B cell (primary cell): ENCODE measurements around the gene LIG3. TPM values are rescaled to one million over a fixed set of nuclear protein-coding genes. Genes with fewer than 3 reads are reported as not detected.

Experiments used
- ATAC-seq: fragments of 200-7000 bp; cut with Tn5 transposase; one replicate; pipeline ENCODE4 v1.10.0; 2021; ENCODE audit warnings: low read depth, mild to moderate bottlenecking, moderate number of reproducible peaks, moderate library complexity
- CTCF ChIA-PET: fragments of 350-600 bp; sonication (Branson Sonifier 250); formaldehyde crosslinking; loops from one replicate; lab custom pipeline; 2021; ENCODE audit warnings: antibody characterized with exemption, inconsistent platforms; lab: Charles Lee
- POLR2A ChIA-PET: fragments of 350-600 bp; sonication (Branson Sonifier 250); formaldehyde crosslinking; loops from one replicate; lab custom pipeline; 2021; ENCODE audit warnings: antibody characterized with exemption; lab: Charles Lee
- DNase-seq: peaks from one replicate; pipeline ENCODE4 v3.0.0; 2013
- H2AFZ ChIP-seq: 2 replicates; pipeline ENCODE4 v1.6.1; 2012; ENCODE audit warnings: mild to moderate bottlenecking, low read depth, low read length; ENCODE audit not compliant: insufficient read depth, poor library complexity, severe bottlenecking
- H3K27ac ChIP-seq, 2 donors: 1 replicate in 1 of 2; 2 replicates in 1 of 2; pipeline ENCODE4 v1.5.1; 2012 to 2013; ENCODE audit warnings: low read length in 2 of 2, mild to moderate bottlenecking in 2 of 2, moderate library complexity in 1 of 2
- H3K27me3 ChIP-seq, 4 experiments: fragments of 200-600 bp in 1 of 4; sonication (generic) in 1 of 4; replicated peaks in 1 of 4; 1 replicate in 2 of 4; 2 replicates in 2 of 4; pipeline versions ENCODE4 v1.6.1 to v1.7.0; 2013 to 2016; ENCODE audit warnings: low read length in 3 of 4, mild to moderate bottlenecking in 2 of 4, mixed read lengths in 1 of 4, moderate library complexity in 1 of 4; ENCODE audit not compliant: insufficient read depth in 4 of 4, control insufficient read depth in 3 of 4; ENCODE audit errors: control extremely low read depth in 1 of 4
- H3K36me3 ChIP-seq, 2 experiments: replicated peaks in 1 of 2; 1 replicate in 1 of 2; 2 replicates in 1 of 2; pipeline versions ENCODE4 v1.6.1 to v1.7.1; 2013; ENCODE audit warnings: low read length in 1 of 2; ENCODE audit not compliant: insufficient read depth in 2 of 2, control insufficient read depth in 1 of 2; ENCODE audit errors: control extremely low read depth in 1 of 2, extremely low read depth in 1 of 2
- H3K4me1 ChIP-seq, 2 donors: fragments of 200-600 bp in 1 of 2; sonication (generic) in 1 of 2; 1 replicate in 1 of 2; 2 replicates in 1 of 2; pipeline versions ENCODE4 v1.5.1 to v1.6.1; 2013 to 2017; ENCODE audit warnings: low read length in 2 of 2; ENCODE audit not compliant: control insufficient read depth in 2 of 2, insufficient read depth in 2 of 2
- H3K4me2 ChIP-seq: replicated peaks from 2 replicates; pipeline ENCODE3; 2012; ENCODE audit warnings: mild to moderate bottlenecking, low read depth, low read length; ENCODE audit not compliant: poor library complexity, severe bottlenecking
- H3K4me3 ChIP-seq, 5 experiments: fragments of 200-600 bp in 1 of 5; sonication (generic) in 1 of 5; 1 replicate in 3 of 5; 2 replicates in 2 of 5; pipeline versions ENCODE4 v1.5.1 to v1.7.0; 2011 to 2016; ENCODE audit warnings: low read length in 4 of 5, mild to moderate bottlenecking in 4 of 5, low read depth in 2 of 5, control low read depth in 1 of 5, moderate library complexity in 1 of 5; ENCODE audit not compliant: insufficient read depth in 1 of 5; ENCODE audit errors: control extremely low read depth in 1 of 5, extremely low read depth in 1 of 5
- H3K79me2 ChIP-seq: fragments of 200-600 bp; sonication (generic); one replicate; pipeline ENCODE4 v1.6.0; 2016; ENCODE audit warnings: low read length; ENCODE audit not compliant: control insufficient read depth, insufficient read depth
- H3K9ac ChIP-seq: fragments of 200-600 bp; sonication (generic); 2 replicates; pipeline ENCODE4 v1.6.1; 2017; ENCODE audit warnings: mild to moderate bottlenecking, low read length, moderate library complexity
- H3K9me3 ChIP-seq, 3 donors: one replicate each; pipeline versions ENCODE4 v1.6.1 to v1.7.1; 2013; ENCODE audit warnings: low read length in 2 of 3; ENCODE audit not compliant: control insufficient read depth in 2 of 3, insufficient read depth in 1 of 3; ENCODE audit errors: control extremely low read depth in 1 of 3
- H4K20me1 ChIP-seq: 2 replicates; pipeline ENCODE4 v1.6.0; 2012; ENCODE audit warnings: mild to moderate bottlenecking, low read length; ENCODE audit not compliant: insufficient read depth, control insufficient read depth, poor library complexity, severe bottlenecking
- H3K27ac Mint-ChIP-seq: one replicate; pipeline ENCODE4 v1.8.0; 2021; ENCODE audit warnings: mixed read lengths
- H3K27me3 Mint-ChIP-seq: one replicate; pipeline ENCODE4 v1.8.0; 2021; ENCODE audit warnings: mixed read lengths
- H3K4me1 Mint-ChIP-seq: one replicate; pipeline ENCODE4 v1.8.0; 2021; ENCODE audit warnings: mixed read lengths
- H3K4me3 Mint-ChIP-seq: one replicate; pipeline ENCODE4 v1.8.0; 2021; ENCODE audit warnings: mixed read lengths
- H3K9me3 Mint-ChIP-seq: one replicate; pipeline ENCODE4 v1.8.0; 2022; ENCODE audit warnings: mixed read lengths; ENCODE audit not compliant: insufficient read depth
- CTCF ChIP-seq: fragments of 200-600 bp; IDR thresholded peaks from one replicate; pipeline ENCODE4 v1.8.0; 2022; ENCODE audit warnings: antibody characterized with exemption, mild to moderate bottlenecking
- EZH2 ChIP-seq: IDR thresholded peaks from 2 replicates; pipeline ENCODE4 v1.6.1; 2012; ENCODE audit warnings: borderline replicate concordance, low read depth, mild to moderate bottlenecking, moderate library complexity, low read length; ENCODE audit not compliant: insufficient read depth, poor library complexity, severe bottlenecking
- WGBS: methylation state at CpG from one replicate; pipeline ENCODE4 v1.1.5; 2013; ENCODE audit warnings: missing lambda C conversion rate; ENCODE audit not compliant: insufficient coverage; 5-methylcytosine and 5-hydroxymethylcytosine counted together
- intact Hi-C: fragments of 100-400 bp; cut with micrococcal nuclease; formaldehyde crosslinking; loops from one replicate; pipeline ENCODE4 v1.10.0; 2022
- polyA plus RNA-seq: library from polyadenylated mRNA; depleted of rRNA; stranded (reverse); fragments of >200 nt; gene quantifications from 2 replicates; pipeline ENCODE4 v1.2.3, GENCODE V29; 2012
- total RNA-seq, 2 donors: library from RNA; stranded (reverse); fragments of 120-200 nt in 1 of 2; gene quantifications; 1 replicate in 1 of 2; 2 replicates in 1 of 2; pipeline versions ENCODE4 v1.2.3 to v1.2.4, GENCODE V29; 2013 to 2022

Gene LIG3
- total and polyA plus RNA-seq, 2 donors (not counting 1 experiment from before 2014, with no cell fraction given), result 8.8 to 34.4 TPM

DNA sequence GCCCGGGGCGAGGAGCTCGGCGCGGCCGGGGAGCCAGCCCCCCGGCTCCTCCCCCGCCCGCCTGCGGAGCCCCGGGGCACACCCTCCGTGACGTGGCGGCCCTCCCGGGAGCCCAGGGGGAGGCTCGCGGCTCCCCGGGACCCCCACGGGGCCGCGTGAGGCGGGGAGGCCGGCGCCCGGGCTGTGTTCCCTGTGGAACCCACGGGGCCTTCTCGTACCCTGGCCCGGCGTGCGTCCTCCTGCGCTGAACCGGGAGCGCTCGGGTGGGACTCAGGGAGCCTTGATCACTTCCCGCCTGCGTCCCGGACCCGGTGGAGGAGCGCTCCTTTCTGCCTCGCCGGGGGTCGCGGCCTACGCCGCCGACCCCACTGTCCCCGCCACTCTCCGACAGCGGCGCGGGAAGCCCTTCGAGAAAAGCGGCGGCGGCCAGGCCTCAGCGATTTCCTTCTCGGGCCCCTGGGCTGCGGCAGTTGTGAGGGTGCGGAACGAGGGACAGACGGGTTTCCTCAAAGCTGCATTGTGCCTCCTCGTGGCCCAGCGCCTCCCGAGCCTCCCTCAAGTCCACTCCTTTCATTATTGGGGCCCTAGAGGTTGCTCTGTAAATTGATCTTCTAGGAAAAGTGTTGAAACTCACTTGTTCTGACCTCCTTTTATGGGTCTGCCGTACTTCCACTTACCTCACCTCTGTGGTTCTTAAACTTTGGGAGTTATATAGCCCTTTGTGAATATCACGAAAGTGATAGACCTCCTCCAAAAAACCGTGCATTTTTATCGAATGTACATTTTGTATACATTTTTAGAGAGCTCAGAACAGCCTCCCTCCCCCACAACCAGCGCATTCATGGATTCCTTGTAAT is 597 bp downstream of the LIG3 start:
- H3K27ac ChIP-seq, result peak overlapping the region; percentile 95 to 99
- intact Hi-C loops, result loop anchor here (1.0 to 5.0 kb wide), 8 partner anchors 20 to 784 kb away; partner anchors contain the start of genes AP2B1, CCT6B, RFFL and SLFN5
- Mint-ChIP-seq H3K4me3 (peak overlapping the region; percentile 98), H3K9me3 (no peaks in the 10 kb centered on the region), H3K4me1 (peaks cover 28% of the 10 kb centered on the region), H3K27me3 (no peaks in the 10 kb centered on the region), H3K27ac (peak overlapping the region; percentile 97)
- peak overlapping the region; percentile 80 for H3K4me2 ChIP-seq
- DNase-seq (peak; percentile 88), ATAC-seq (peak; percentile 91)
- H3K4me3 ChIP-seq, result peak overlapping the region; percentile 8 to 98 (median 93)
- H3K4me1 ChIP-seq, result peaks cover 15 to 16% of the 10 kb centered on the region in 2 donors
- CTCF ChIA-PET, result interaction anchor here (1.0 to 3.2 kb wide), 11 partner anchors 11 to 561 kb away, joined by 3 to 16 read pairs (median 4); partner anchors contain the start of genes CCT6B, RAD51D, RFFL and ZNF830
- H3K9me3 ChIP-seq, result no peaks in the 10 kb centered on the region
- H4K20me1 ChIP-seq, result no peaks in the 10 kb centered on the region
- TF ChIP-seq CTCF (peak; percentile 63), EZH2 (no peak)
- H3K36me3 ChIP-seq, result peaks cover 4 to 6% of the 10 kb centered on the region in 2 experiments
- under 1% methylated on average over 57 of the region's 69 CpGs for WGBS
- H2AFZ ChIP-seq, result peak overlapping the region; percentile 90
- peaks cover 28% of the 10 kb centered on the region for H3K79me2 ChIP-seq
- POLR2A ChIA-PET, result interaction anchor here (1.5 to 2.0 kb wide), 3 partner anchors 19 to 109 kb away, joined by 3 to 7 read pairs (median 5); partner anchors contain the start of genes CCT6B and ZNF830
- H3K27me3 ChIP-seq, result no peaks in the 10 kb centered on the region
- H3K9ac ChIP-seq, result peak overlapping the region; percentile 93
